HG03066 (cell line): ENCODE measurements around the gene MND1.
A peak's percentile ranks its signal among the peaks of the same experiment; 100 is the strongest.
"Not testable (repeated sequence)": the region's sequence is repeated elsewhere in the genome, so short reads cannot be mapped to it uniquely, and the experiment has no call there.

ENCODE experiments used
- ATAC-seq: cut with Tn5 transposase; IDR thresholded peaks from one replicate; pipeline ENCODE4 v1.9.1; 2021; ENCODE audit warnings: low read depth; ENCODE audit not compliant: unreplicated experiment

Gene MND1

DNA sequence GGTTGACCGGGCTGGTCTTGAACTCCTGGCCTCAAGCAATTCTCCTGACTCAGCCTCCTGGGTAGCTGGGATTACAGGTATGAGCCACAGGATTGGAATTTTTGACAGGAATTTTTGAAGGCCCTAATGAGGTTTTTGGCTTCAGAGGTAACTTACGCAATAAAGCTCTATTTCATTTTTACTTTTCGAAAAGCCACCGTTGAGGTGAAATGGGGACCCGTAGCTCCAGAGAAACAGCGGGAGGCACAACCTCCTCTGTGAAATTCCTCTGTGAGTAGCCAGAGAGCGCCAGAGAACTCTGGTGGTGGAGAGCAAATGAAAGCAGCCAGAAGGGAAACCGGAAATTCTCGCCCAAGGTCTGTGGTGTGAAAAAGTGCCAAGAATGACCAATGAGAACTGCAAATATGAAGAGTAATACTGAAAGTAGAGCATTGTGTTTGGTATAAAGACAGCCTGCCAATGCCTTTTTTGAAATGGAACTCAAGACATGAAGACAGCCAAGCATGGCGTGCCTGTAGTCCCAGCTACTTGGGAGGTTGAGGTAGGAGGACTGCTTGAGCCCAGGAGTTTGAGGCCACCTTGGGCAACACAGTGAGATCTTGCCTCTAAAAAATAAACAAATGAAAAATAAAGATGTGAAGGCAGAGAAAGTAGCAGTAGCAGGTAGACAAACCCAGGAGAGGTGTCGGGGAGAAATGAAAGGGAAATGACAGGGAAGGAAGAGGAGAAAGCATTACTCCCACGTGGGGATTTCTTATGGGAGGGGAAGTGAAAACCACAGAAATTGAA, 88.7 kb downstream of the MND1 start:
- ATAC-seq, result peak; percentile 93

DNA sequence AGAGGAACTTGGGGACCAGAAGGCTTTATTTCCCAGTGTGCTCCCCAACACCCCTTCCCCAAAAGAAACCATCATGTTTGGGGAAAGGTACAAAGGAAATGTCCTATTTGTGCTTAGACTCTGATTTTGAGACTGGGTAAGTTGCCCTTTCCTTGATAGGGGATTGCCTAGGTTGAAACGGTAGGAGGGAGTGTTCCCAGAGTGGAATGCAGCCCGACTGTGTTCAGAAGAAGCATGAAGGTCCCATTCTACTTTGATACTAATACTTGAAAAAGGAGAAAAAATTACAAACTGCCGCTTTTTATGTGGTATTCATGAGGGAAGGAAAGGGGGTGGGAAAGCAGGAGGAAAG, 89.2 kb downstream of the MND1 start:
- no peak for ATAC-seq

DNA sequence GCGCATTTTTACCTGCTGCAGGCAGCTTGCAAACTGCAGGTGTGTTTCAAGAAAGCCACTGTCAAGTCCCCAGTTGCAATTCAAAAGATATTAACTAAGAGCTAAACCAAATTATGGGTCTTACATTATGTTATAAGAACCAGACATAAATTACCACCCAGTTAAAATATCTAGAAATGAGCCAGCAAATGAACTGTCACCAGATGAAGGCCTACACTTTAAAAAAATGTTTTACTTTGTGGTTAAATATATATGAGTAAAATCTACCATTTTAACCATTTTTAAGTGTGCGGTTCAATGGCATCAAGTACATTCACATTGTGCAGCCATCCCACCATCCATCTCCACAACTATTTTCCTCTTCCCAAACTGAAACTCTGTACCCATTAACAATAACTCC, 89.7 kb downstream of the MND1 start:
- ATAC-seq, result no peak

DNA sequence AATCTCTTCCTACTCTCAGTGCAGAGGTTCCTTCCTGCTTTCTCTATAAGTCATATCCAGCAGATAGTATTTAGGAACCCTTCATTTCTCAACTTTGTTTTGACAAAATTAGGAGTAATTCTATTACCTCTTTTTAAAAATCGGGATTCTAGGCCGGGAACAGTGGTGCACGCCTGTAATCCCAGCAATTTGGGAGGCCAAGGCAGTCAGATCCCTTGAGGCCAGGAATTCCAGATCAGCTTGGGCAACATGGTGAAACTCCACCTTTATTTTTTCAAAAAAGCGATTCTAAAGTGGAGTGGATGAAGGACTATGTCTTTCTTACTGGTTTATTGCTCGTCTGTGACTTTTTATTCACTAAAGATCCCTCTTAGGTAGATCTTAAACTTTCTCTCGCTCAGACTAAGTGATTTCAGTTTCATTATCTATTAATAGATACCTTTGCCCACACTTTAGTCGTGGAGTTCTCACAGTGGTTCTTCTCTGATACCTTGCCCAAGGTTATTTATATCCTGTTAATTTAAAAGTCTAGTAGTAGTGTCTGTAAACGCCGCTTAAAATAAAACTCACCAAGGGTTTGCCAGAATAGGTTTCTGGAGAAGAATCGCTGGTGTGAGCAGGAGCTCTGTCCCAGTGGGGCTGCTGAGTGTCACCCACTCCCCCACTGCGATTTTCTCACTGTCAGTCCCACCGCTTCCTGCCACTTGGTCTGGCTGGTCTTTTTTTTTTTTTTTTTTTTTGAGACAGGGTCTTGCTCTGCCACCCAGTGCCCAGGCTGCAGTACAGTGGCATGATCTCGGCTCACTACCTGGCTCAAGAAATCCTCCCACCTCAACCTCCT, 94.6 kb downstream of the MND1 start:
- ATAC-seq, result peak; percentile 77

DNA sequence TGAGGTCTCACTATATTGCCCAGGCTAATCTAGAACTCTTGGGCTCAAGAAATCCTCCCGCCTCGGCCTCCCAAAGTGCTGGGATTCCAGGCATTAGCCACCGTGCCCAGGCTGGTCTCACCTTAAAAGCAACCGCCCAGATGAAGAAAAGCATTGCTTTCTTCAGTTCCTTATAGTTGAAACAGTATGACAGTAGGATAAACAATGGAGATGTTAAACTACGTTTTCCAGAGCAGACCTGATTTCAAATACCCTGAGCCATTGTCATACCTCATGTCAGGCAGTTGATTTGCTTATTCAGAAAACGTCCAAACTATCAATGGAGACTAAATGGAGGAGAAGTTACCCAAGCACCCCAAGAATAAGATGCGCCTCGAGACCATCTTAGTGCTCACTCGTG, 95.3 kb downstream of the MND1 start:
- no peak for ATAC-seq

DNA sequence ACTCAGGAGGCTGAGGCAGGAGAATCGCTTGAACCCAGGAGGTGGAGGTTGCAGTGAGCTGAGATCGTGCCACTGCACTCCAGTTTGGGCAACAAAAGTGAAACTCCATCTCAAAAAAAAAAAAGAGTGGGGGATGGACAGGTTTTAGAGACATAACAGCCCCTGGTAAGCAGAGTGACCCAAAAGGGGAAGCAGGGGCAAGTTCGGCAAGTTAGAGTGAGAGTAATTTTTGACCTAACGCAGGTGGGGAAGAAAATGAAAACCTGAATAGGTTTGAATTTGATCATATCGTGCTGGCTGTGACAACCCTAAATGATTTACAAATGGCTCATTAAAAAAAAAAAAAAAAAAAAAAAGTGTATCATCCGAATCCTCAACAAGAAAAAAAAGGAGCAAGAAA, 96.0 kb downstream of the MND1 start:
- no peak for ATAC-seq

DNA sequence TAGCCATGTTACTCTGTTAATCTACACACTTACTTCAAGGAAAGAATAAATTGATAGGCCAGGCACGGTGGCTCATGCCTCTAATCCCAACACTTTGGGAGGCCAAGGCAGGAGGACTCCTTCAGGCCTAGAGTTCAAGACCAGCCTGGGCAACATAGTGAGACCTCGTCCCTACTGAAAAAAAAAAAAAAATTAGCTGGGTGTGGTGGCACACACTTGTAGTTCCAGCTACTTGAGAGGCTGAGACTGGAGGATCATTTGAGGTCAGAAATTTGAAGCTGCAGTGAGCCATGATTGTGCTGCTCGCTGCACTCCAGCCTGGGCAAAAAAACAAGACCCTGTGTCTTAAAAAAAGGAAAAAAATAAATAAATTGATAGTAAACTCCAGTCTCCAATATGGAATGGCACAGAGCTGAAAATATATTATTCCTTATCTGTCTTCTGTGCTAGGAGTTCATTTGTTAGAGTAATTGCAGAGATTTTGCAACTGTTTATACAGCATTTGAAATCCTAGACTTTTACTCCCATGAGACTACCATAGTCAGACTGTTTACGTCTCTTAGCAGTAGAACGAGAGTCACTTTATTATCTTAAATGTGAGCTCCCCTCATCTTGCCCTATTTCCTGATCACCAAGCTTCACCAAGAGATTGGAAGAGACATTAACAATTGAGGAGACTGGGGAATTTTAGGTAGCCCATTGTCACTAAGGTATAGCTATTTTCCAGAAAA, 102.9 kb downstream of the MND1 start:
- ATAC-seq, result no peak

DNA sequence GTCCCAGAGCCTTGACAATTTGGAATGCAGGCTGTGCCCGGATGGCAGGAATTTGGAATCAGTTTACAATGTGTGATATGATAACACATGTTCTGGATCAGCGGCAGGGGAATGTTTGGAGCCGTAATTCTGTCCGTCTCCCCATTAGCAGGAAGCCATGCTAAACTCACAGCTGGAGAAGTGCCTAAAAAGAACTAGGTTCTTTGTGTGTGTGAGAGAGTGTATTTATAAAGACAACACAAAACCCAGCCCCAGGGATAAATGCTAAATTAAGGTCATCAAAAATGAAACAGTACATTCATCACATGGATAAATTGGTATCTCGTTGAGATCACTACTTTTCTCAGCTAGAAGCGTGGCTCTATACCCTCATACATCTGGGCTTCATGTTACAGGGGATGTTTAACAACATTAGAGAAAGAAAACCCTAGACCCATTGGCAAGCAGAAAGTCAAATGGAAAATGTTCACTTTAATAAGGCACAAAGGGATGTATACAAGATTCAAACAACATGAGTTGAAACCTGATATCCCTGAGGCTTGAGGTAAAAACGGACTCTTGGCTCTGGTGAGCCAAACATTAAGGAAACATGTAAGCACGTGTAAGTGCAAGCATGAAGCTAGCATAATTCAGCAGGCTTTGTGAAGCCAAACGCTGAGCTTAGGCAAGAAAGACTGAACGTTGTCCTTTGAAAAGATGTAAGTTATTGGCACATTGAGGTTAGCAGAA, 103.7 kb downstream of the MND1 start:
- ATAC-seq, result no peak

DNA sequence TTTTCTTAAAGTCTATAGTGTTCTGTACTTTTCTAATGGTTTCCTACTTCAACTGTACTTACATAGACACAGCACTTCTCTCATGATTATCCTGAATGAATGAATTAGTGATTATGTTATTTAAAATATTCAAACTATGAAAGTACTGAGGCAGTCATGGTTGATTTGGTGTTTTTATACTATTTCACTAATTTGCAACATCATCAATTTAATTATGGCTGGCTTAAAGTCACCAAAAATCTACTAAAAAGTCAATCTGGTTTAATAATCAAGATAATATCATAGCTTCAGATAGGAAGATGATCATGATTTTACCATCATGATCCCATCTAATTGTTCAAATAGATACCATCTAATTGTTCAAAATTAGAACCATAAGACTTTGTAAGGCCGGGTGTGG, 104.8 kb downstream of the MND1 start:
- ATAC-seq, result no peak

DNA sequence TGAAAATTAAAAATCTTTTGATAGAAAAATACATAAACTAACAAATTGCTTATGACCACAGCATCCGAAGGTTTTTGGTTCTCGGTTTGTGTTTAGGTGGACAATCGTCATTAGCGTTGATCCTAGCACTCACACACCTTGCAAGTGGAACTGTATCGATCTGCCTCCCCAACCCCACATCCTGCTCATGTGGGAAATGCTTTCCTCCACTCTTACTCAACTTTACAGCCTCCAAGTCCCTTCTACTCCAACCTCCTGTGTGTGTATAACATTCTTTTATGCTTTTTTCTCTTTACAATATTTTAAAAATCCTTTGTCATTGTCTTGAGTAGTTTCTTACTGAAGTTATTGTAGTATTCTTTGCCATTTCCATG, 106.0 kb downstream of the MND1 start:
- ATAC-seq, result no peak

DNA sequence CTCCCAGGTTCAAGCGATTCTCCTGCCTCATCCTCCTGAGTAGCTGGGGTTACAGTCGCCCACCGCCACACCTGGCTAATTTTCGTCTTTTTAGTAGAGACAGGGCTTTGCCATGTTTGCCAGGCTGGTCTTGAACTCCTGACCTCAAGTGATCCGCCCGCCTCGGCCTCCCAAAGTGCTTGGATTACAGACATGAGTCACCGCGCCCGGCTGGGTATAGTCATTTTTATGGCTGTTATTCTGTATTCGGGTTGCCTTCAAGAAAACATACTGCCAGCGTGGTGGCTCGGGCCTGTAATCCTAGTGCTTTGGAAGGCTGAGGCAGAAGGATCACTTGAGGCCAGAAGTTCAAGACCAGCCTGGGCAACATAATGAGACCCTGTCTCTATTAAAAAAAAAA, 106.7 kb downstream of the MND1 start:
- not testable (repeated sequence) for ATAC-seq

DNA sequence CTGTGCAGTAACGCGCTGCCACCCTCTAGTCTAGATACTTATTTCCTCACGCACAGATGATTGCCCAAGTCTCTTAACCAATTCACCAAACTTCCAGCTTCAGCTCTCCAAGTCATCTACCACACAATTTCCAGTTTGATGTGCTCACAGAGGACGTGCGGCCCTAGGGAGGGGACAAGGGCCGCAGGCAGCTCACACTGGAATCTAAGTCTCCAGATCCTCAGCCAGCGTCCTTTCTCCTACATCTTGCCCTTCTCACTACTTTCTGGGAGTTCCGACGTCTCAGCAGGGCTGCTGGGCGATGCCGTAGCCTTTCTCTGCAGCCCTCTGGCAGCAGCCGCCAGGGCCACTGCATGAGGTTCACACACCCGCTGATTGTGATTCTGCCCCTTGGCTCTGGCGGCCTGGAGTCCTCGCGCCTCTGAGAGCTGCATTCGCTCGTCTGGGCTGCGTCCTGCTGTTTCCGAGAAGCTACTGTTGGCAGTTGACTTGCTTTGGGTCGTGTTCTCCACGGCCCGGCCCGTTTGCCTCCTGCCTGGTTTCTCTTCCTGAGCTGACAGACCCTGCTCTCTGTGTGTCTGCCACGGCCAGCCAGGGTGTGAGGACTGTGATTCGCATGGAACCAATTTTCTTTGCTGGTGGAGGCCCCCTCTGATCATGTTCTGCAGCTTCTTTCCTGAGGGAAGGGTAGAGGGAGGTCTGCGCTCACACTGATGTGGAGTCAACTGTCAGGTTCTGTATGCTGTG, 107.6 kb downstream of the MND1 start:
- ATAC-seq, result no peak

DNA sequence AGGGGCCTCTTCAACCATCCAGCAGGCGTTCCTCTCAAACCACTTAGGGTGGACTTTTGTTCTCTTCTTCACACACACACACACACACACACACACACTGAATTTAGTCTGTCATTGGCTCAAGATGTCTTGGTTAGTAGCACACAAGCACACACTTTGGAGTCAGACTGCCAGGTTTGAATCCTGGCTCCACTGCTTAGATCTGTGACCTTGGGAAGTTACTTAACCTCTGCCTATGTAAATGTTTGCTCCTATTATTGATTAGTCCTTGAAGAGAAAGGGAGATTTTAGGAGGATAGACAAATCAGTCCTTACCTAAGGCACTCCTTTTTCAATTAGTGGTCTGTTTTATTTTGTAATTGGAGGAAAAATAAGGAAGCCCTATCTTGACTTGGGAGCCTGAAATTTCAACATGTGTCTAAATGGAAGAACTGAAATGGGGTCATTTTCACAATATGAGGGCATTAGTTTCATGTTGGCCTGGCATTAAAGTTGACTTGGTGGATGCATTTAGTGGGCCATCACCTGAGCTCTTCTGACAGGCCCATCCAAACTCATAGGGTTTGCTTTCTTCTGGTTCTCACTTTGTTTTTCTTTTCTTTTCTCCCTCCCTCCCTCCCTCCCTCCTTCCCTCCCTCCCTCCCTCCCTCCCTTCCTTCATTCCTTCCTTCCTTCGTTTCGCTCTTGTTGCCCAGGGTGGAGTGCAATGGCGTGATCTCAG, 108.3 kb downstream of the MND1 start:
- no peak for ATAC-seq

DNA sequence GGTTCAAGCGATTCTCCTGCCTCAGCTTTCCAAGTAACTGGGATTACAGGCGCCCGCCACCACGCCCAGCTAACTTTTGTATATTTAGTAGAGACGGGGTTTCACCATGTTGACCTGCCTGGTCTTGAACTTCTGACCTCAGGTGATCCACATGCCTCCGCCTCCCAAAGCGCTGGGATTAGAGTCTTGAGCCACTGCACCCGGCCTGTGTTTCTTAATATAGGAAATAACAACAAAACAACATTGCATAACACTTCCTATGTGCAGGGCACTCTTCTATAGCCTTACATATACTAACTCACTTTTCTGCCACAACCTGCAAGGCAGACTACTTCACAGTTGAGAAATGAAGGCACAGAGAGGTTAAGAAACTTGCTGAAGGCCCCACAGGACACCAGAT, 108.9 kb downstream of the MND1 start:
- ATAC-seq, result no peak

DNA sequence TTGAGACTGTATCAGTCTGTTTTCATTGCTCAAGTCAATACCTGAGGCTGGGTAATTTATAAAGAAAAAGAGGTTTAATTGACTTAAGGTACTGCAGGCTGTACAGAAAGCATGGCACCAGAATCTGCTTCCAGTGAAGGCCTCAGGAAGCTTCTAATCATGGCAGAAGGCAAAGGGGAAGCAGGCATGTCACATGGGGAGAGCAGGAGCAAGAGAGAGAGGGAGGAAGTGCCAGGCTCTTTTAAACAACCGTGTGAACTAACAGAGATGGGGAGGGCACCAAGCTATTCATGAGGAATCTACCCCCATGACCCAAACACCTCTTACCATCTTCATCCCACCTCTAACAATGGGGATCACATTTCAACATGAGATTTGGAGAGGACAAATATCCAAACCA, 114.5 kb downstream of the MND1 start:
- no peak for ATAC-seq

DNA sequence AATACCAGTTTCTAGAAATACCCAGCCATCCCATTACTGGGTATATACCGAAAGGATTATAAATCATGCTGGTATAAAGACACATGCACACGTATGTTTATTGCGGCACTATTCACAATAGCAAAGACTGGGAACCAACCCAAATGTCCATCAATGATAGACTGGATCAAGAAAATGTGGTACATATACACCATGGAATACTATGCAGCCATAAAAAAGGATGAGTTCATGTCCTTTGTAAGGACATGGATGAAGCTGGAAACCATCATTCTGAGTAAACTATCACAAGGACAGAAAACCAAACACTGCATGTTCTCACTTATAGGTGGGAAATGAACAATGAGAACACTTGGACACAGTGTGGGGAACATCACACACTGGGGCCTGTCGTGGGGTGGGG, 117.1 kb downstream of the MND1 start:
- ATAC-seq, result not testable (repeated sequence)

DNA sequence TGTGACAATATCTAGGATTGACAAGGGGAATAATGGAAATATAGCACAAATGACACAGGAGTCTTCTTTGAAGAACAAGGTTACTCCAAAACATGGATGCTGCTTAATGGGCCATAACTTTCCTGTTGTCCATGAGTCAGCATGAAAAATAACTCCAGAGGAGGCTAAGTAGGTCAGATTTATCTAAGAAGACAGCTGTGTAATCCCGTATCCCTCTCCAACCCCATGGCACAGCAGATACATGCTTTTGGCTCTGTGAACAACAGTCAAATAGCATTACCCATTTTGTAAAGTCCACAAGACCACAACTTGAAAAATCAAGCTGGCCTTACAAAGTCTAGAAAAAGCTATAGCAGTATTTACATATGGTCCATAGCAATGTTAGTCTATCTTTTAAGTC, 119.6 kb downstream of the MND1 start:
- no peak for ATAC-seq
